Endothelial cell of umbilical vein (primary cell): ENCODE data around the gene SNX25. TPM values are rescaled to one million over a fixed set of nuclear protein-coding genes. Genes with fewer than 3 reads are reported as not detected.

Source experiments
- BruUV-seq: library from RNA; stranded (reverse); fragments of 400-500 nt; replicated peaks from 2 replicates; lab custom pipeline; 2021; lab: Mats Ljungman, UMichigan
- CTCF ChIA-PET: fragments of 300-600, 350-600 bp; sonication (Branson Sonifier 250); formaldehyde crosslinking; loops from one replicate; lab custom pipeline; 2021; ENCODE audit warnings: antibody characterized with exemption, inconsistent platforms; lab: Charles Lee
- POLR2A ChIA-PET: fragments of 300-600, 350-600 bp; sonication (Branson Sonifier 250); formaldehyde crosslinking; loops from one replicate; lab custom pipeline; 2021; ENCODE audit warnings: antibody characterized with exemption, inconsistent platforms; lab: Charles Lee
- DNase-seq: peaks from one replicate; pipeline ENCODE4 v3.0.0-alpha.2; 2011; ENCODE audit warnings: low read depth, low spot score
- FAIRE-seq: peaks from 2 replicates; lab custom pipeline; 2011; peaks lifted over from hg19 to GRCh38; lab: Jason Lieb, UNC
- H2AFZ ChIP-seq: 2 replicates; pipeline ENCODE4 v1.6.0; 2012; ENCODE audit warnings: low read depth, low read length, control low read depth, inconsistent platforms
- H3K27ac ChIP-seq: 2 replicates; pipeline ENCODE4 v1.5.1; 2011; ENCODE audit warnings: low read depth, mild to moderate bottlenecking, control low read depth, low read length, moderate library complexity; ENCODE audit not compliant: insufficient read depth
- H3K27me3 ChIP-seq, 2 experiments: 2 replicates each; pipeline versions ENCODE4 v1.6.0 to v1.6.1; 2011; ENCODE audit warnings: low read length in 2 of 2, mixed read lengths in 1 of 2; ENCODE audit not compliant: control insufficient read depth in 2 of 2, insufficient read depth in 2 of 2
- H3K36me3 ChIP-seq, 2 experiments: 2 replicates in 1 of 2; 3 replicates in 1 of 2; pipeline ENCODE4 v1.5.1; 2011; ENCODE audit warnings: low read length in 2 of 2, mild to moderate bottlenecking in 1 of 2, moderate library complexity in 1 of 2; ENCODE audit not compliant: control insufficient read depth in 2 of 2, insufficient read depth in 2 of 2; ENCODE audit errors: extremely low read depth in 1 of 2
- H3K4me1 ChIP-seq: 3 replicates; pipeline ENCODE4 v1.5.1; 2011; ENCODE audit warnings: mild to moderate bottlenecking, low read length; ENCODE audit not compliant: control insufficient read depth, insufficient read depth; ENCODE audit errors: extremely low read depth
- H3K4me2 ChIP-seq: 2 replicates; pipeline ENCODE4 v1.6.1; 2011; ENCODE audit warnings: low read length, control low read depth, mixed read lengths; ENCODE audit not compliant: insufficient read depth
- H3K4me3 ChIP-seq, 3 experiments: fragments of 200-600 bp in 1 of 3; sonication (generic), shearing (Covaris generic) in 1 of 3; replicated peaks in 1 of 3; 2 replicates each; pipeline ENCODE4 v1.5.1; 2011 to 2016; ENCODE audit warnings: control low read depth in 3 of 3, low read length in 3 of 3, mild to moderate bottlenecking in 2 of 3, inconsistent platforms in 1 of 3, low read depth in 1 of 3, moderate library complexity in 1 of 3; ENCODE audit not compliant: insufficient read depth in 1 of 3
- H3K79me2 ChIP-seq: 2 replicates; pipeline ENCODE4 v1.6.0; 2012; ENCODE audit warnings: low read length, inconsistent platforms; ENCODE audit not compliant: control insufficient read depth, insufficient read depth
- H3K9ac ChIP-seq: replicated peaks from 2 replicates; pipeline ENCODE3; 2011; ENCODE audit warnings: low read length, control low read depth; ENCODE audit not compliant: insufficient read depth; ENCODE audit errors: extremely low read depth
- H3K9me1 ChIP-seq: replicated peaks from 3 replicates; pipeline ENCODE4 v1.6.0; 2011; ENCODE audit warnings: mild to moderate bottlenecking, low read length; ENCODE audit not compliant: control insufficient read depth, insufficient read depth; ENCODE audit errors: extremely low read depth
- H3K9me3 ChIP-seq: replicated peaks from 2 replicates; pipeline ENCODE4 v1.5.1; 2012; ENCODE audit warnings: low read length, inconsistent platforms; ENCODE audit not compliant: control insufficient read depth, insufficient read depth
- H4K20me1 ChIP-seq: replicated peaks from 2 replicates; pipeline ENCODE3; 2011; ENCODE audit warnings: mild to moderate bottlenecking, low read length; ENCODE audit not compliant: control insufficient read depth, insufficient read depth; ENCODE audit errors: extremely low read depth
- CTCF ChIP-seq, 2 donors: IDR thresholded peaks; 1 replicate in 1 of 2; 2 replicates in 1 of 2; pipeline ENCODE4 v1.5.1; 2011; ENCODE audit warnings: low read length in 2 of 2, mild to moderate bottlenecking in 2 of 2, moderate library complexity in 2 of 2, control low read depth in 1 of 2, inconsistent platforms in 1 of 2, low read depth in 1 of 2; ENCODE audit not compliant: insufficient read depth in 1 of 2; ENCODE audit errors: extremely low read depth in 1 of 2
- EZH2 ChIP-seq: IDR thresholded peaks from 2 replicates; pipeline ENCODE4 v1.6.1; 2012; ENCODE audit warnings: borderline replicate concordance, low read depth, mild to moderate bottlenecking, moderate library complexity, low read length, inconsistent platforms; ENCODE audit not compliant: severe bottlenecking
- FOS ChIP-seq: IDR thresholded peaks from 2 replicates; pipeline ENCODE4 v1.6.1; 2011; ENCODE audit warnings: mild to moderate bottlenecking, low read length, moderate library complexity, borderline replicate concordance; ENCODE audit not compliant: insufficient read depth
- GATA2 ChIP-seq: IDR thresholded peaks from 2 replicates; pipeline ENCODE4 v1.7.0; 2011; ENCODE audit warnings: low read depth, mild to moderate bottlenecking, moderate library complexity, mixed read lengths, low read length; ENCODE audit not compliant: insufficient read length, insufficient read depth
- JUN ChIP-seq: IDR thresholded peaks from 2 replicates; pipeline ENCODE4 v1.6.1; 2011; ENCODE audit warnings: borderline replicate concordance, low read depth; ENCODE audit not compliant: insufficient read length, insufficient read depth
- MAX ChIP-seq: IDR thresholded peaks from 2 replicates; pipeline ENCODE4 v1.6.1; 2011; ENCODE audit not compliant: insufficient read depth, insufficient read length
- MYC ChIP-seq: IDR thresholded peaks from one replicate; pipeline ENCODE4 v1.6.1; 2011; ENCODE audit warnings: mild to moderate bottlenecking, low read depth, low read length
- POLR2A ChIP-seq: IDR thresholded peaks from 2 replicates; pipeline ENCODE4 v1.6.1; 2012; ENCODE audit warnings: low read depth, mild to moderate bottlenecking, control low read depth, low read length
- POLR2AphosphoS5 ChIP-seq: IDR thresholded peaks from 2 replicates; pipeline ENCODE4 v1.6.1; 2012; ENCODE audit warnings: low read depth, mild to moderate bottlenecking, control low read depth, low read length, moderate library complexity; ENCODE audit not compliant: insufficient read depth
- dilution Hi-C: fragments of 300-500 bp; cut with MboI; formaldehyde crosslinking; loops from one replicate; pipeline ENCODE4 v1.15.0; 2019; ENCODE audit warnings: low sequenced_read_pairs; ENCODE audit not compliant: extremely low pct_ligation_motif_present
- intact Hi-C: fragments of 100-400 bp; cut with micrococcal nuclease; formaldehyde crosslinking; loops from one replicate; pipeline ENCODE4 v1.10.0; 2022
- polyA plus RNA-seq, 4 experiments: library from polyadenylated mRNA; depleted of rRNA in 3 of 4; stranded (reverse) in 3 of 4; unstranded in 1 of 4; fragments of >200 nt; gene quantifications; 2 replicates each; pipeline versions ENCODE4 v1.2.1 to v1.2.3, GENCODE V29; 2011 to 2012; ENCODE audit warnings: missing spikeins in 1 of 4
- total RNA-seq: library from RNA; stranded (reverse); gene quantifications from 2 replicates; pipeline ENCODE4 v1.2.3, GENCODE V29; 2021

Gene SNX25
- total and polyA plus RNA-seq, 2 donors (not counting 3 experiments of a cell fraction or from before 2014, with no cell fraction given) = 6.6 to 16.1 TPM

GRCh38 chr4:185286571-185286970, 77.2 kb downstream of the SNX25 start:
- H3K9me3 ChIP-seq = no peaks in the 10 kb centered on the region
- no peak for TF ChIP-seq MYC
- TF ChIP-seq POLR2A = no peak
- TF ChIP-seq MAX = no peak
- no peak for TF ChIP-seq POLR2AphosphoS5
- no peak for TF ChIP-seq JUN
- TF ChIP-seq FOS = no peak
- TF ChIP-seq EZH2 = no peak
- ChIA-PET POLR2A (no interaction called here), CTCF (interaction anchor here (1.2 kb wide), 1 partner anchor 19 kb away, joined by 3 read pairs; no protein-coding TSS in a partner anchor)
- no peak overlapping the region for H3K4me3 ChIP-seq
- H3K4me1 ChIP-seq = peaks cover 12% of the 10 kb centered on the region
- intact Hi-C loops (no loop called here), dilution Hi-C loops (loop anchor here (25.0 kb wide), 1 partner anchor 101 kb away; the partner anchor contains the start of genes ANKRD37 and LRP2BP)
- H3K9ac ChIP-seq = no peak overlapping the region
- no peaks in the 10 kb centered on the region for H3K27me3 ChIP-seq
- no peak overlapping the region for H3K4me2 ChIP-seq
- H4K20me1 ChIP-seq = no peaks in the 10 kb centered on the region
- no peak overlapping the region for H2AFZ ChIP-seq
- DNase-seq (no peak), FAIRE-seq (no peak)
- H3K9me1 ChIP-seq = no peaks in the 10 kb centered on the region
- no peak overlapping the region for H3K27ac ChIP-seq
- BruUV-seq = no TSS peak
- H3K36me3 ChIP-seq = peaks cover 0 to 4% of the 10 kb centered on the region in 2 experiments
- peaks cover 2% of the 10 kb centered on the region for H3K79me2 ChIP-seq

GRCh38 chr4:185287031-185287430, 77.6 kb downstream of the SNX25 start:
- Histone ChIP-seq H3K9ac (no peak overlapping the region), H3K4me1 (peaks cover 12% of the 10 kb centered on the region), H3K27ac (no peak overlapping the region), H3K9me1 (no peaks in the 10 kb centered on the region), H3K27me3 (no peaks in the 10 kb centered on the region), H3K79me2 (peaks cover 2% of the 10 kb centered on the region), H3K36me3 (peaks cover 0 to 4% of the 10 kb centered on the region in 2 experiments), H2AFZ (no peak overlapping the region), H4K20me1 (no peaks in the 10 kb centered on the region), H3K4me2 (no peak overlapping the region), H3K9me3 (no peaks in the 10 kb centered on the region), H3K4me3 (no peak overlapping the region)
- dilution Hi-C loops (loop anchor here (25.0 kb wide), 1 partner anchor 100 kb away; the partner anchor contains the start of genes ANKRD37 and LRP2BP), intact Hi-C loops (no loop called here)
- BruUV-seq = no TSS peak
- ChIA-PET CTCF (interaction anchor here (0.9 to 1.2 kb wide), 2 partner anchors 8 to 19 kb away, joined by 3 read pairs; no protein-coding TSS in a partner anchor), POLR2A (no interaction called here)
- FAIRE-seq = no peak
- TF ChIP-seq POLR2AphosphoS5 = no peak
- no peak for TF ChIP-seq MAX
- no peak for TF ChIP-seq CTCF (IDR thresholded peaks at IDR 0.05; ENCODE audit: extremely low read depth in 1 of 2, insufficient read depth in 1 of 2, low read depth in 1 of 2, low read length in 2 of 2)
- no peak for TF ChIP-seq JUN
- TF ChIP-seq EZH2 = no peak
- TF ChIP-seq MYC = no peak
- no peak for TF ChIP-seq GATA2
- no peak for TF ChIP-seq POLR2A
- no peak for TF ChIP-seq FOS
- no peak for DNase-seq
